Astrocyte (in vitro differentiated cells and primary cell): ENCODE results near the gene TEDC2. TPM values are rescaled to one million over a fixed set of nuclear protein-coding genes. Genes with fewer than 3 reads are reported as not detected.

Experiments
- DNase-seq: peaks from one replicate; pipeline ENCODE4 v3.0.0-alpha.2; 2010; ENCODE audit warnings: low read depth
- FAIRE-seq: peaks from 2 replicates; lab custom pipeline; 2011; peaks lifted over from hg19 to GRCh38; lab: Jason Lieb, UNC
- H2AFZ ChIP-seq: 2 replicates; pipeline ENCODE4 v1.6.0; 2012; ENCODE audit warnings: low read depth, low read length, inconsistent platforms
- H3K27ac ChIP-seq: 2 replicates; pipeline ENCODE4 v1.5.1; 2011; ENCODE audit warnings: low read depth, low read length, inconsistent platforms
- H3K27me3 ChIP-seq: 2 replicates; pipeline ENCODE4 v1.6.0; 2011; ENCODE audit warnings: low read length, inconsistent platforms; ENCODE audit not compliant: insufficient read depth
- H3K36me3 ChIP-seq: 2 replicates; pipeline ENCODE4 v1.5.1; 2011; ENCODE audit warnings: low read length, inconsistent platforms; ENCODE audit not compliant: insufficient read depth
- H3K4me1 ChIP-seq: 2 replicates; pipeline ENCODE4 v1.5.1; 2011; ENCODE audit warnings: low read length, inconsistent platforms; ENCODE audit not compliant: insufficient read depth
- H3K4me2 ChIP-seq: 2 replicates; pipeline ENCODE4 v1.6.0; 2012; ENCODE audit warnings: low read length, inconsistent platforms
- H3K4me3 ChIP-seq: 2 replicates; pipeline ENCODE4 v1.5.1; 2011; ENCODE audit warnings: low read depth, mild to moderate bottlenecking, low read length, inconsistent platforms; ENCODE audit not compliant: insufficient read depth
- H3K79me2 ChIP-seq: 2 replicates; pipeline ENCODE4 v1.6.0; 2012; ENCODE audit warnings: mild to moderate bottlenecking, low read length, inconsistent platforms; ENCODE audit not compliant: insufficient read depth
- H3K9ac ChIP-seq: 2 replicates; pipeline ENCODE4 v1.6.0; 2012; ENCODE audit warnings: mild to moderate bottlenecking, low read length, inconsistent platforms
- H3K9me3 ChIP-seq: 2 replicates; pipeline ENCODE4 v1.5.1; 2012; ENCODE audit warnings: low read depth, mild to moderate bottlenecking, low read length, inconsistent platforms; ENCODE audit not compliant: insufficient read depth
- H4K20me1 ChIP-seq: 2 replicates; pipeline ENCODE4 v1.6.0; 2012; ENCODE audit warnings: low read length, inconsistent platforms; ENCODE audit not compliant: insufficient read depth
- H3K27ac Mint-ChIP-seq: one replicate; pipeline ENCODE4 v1.8.0; 2021; ENCODE audit warnings: mild to moderate bottlenecking, mixed read lengths; ENCODE audit not compliant: unreplicated experiment
- H3K27me3 Mint-ChIP-seq: one replicate; pipeline ENCODE4 v1.8.0; 2021; ENCODE audit warnings: low read depth, mixed read lengths; ENCODE audit not compliant: unreplicated experiment
- H3K36me3 Mint-ChIP-seq: one replicate; pipeline ENCODE4 v1.8.0; 2021; ENCODE audit warnings: low read depth, mixed read lengths; ENCODE audit not compliant: unreplicated experiment
- H3K4me1 Mint-ChIP-seq: one replicate; pipeline ENCODE4 v1.8.0; 2021; ENCODE audit warnings: low read depth, mixed read lengths; ENCODE audit not compliant: unreplicated experiment
- H3K4me3 Mint-ChIP-seq: one replicate; pipeline ENCODE4 v1.8.0; 2021; ENCODE audit warnings: mild to moderate bottlenecking, moderate library complexity, mixed read lengths; ENCODE audit not compliant: unreplicated experiment
- H3K9me3 Mint-ChIP-seq: one replicate; pipeline ENCODE4 v1.8.0; 2021; ENCODE audit warnings: mild to moderate bottlenecking, mixed read lengths; ENCODE audit not compliant: unreplicated experiment
- CTCF ChIP-seq: IDR thresholded peaks from 2 replicates; pipeline ENCODE4 v1.5.1; 2011; ENCODE audit warnings: low read depth, mild to moderate bottlenecking, inconsistent platforms, low read length, moderate library complexity; ENCODE audit not compliant: insufficient read depth
- EZH2 ChIP-seq: IDR thresholded peaks from 2 replicates; pipeline ENCODE4 v1.6.1; 2012; ENCODE audit warnings: mild to moderate bottlenecking, low read length, inconsistent platforms; ENCODE audit not compliant: insufficient read depth
- total RNA-seq: library from RNA; stranded (reverse); gene quantifications from 2 replicates; pipeline ENCODE4 v1.2.1, GENCODE V29; 2021

TEDC2 gene
- total RNA-seq, 1 donor from 2014 or later: 6.0 TPM

GRCh38 chr16:2424061-2425007, 35.6 kb upstream of the TEDC2 start:
- no peak for FAIRE-seq
- Histone ChIP-seq H3K9ac (no peak overlapping the region), H4K20me1 (no peaks in the 10 kb centered on the region), H3K36me3 (no peaks in the 10 kb centered on the region), H3K27me3 (peaks cover 3% of the 10 kb centered on the region), H3K79me2 (peaks cover under 1% of the 10 kb centered on the region), H3K4me1 (no peaks in the 10 kb centered on the region), H2AFZ (no peak overlapping the region), H3K9me3 (no peaks in the 10 kb centered on the region), H3K27ac (no peak overlapping the region), H3K4me2 (no peak overlapping the region), H3K4me3 (no peak overlapping the region)
- H3K36me3 Mint-ChIP-seq: no peaks in the 10 kb centered on the region
- H3K4me1 Mint-ChIP-seq: peaks cover 4% of the 10 kb centered on the region
- peaks cover 24% of the 10 kb centered on the region for H3K27me3 Mint-ChIP-seq
- no peak for DNase-seq
- no peaks in the 10 kb centered on the region for H3K9me3 Mint-ChIP-seq
- no peak overlapping the region for H3K27ac Mint-ChIP-seq
- no peak overlapping the region for H3K4me3 Mint-ChIP-seq
- TF ChIP-seq EZH2 (no peak), CTCF (no peak)

GRCh38 chr16:2425008-2425518, 34.8 kb upstream of the TEDC2 start:
- H3K4me1 Mint-ChIP-seq: peaks cover 5% of the 10 kb centered on the region
- H3K27me3 Mint-ChIP-seq: peaks cover 23% of the 10 kb centered on the region
- TF ChIP-seq CTCF: no peak
- TF ChIP-seq EZH2: no peak
- H3K79me2 ChIP-seq: peaks cover 8% of the 10 kb centered on the region
- no peak overlapping the region for H3K27ac Mint-ChIP-seq
- no peak overlapping the region for H3K4me3 Mint-ChIP-seq
- H3K4me3 ChIP-seq: no peak overlapping the region
- no peak overlapping the region for H3K4me2 ChIP-seq
- no peak overlapping the region for H3K27ac ChIP-seq
- no peaks in the 10 kb centered on the region for H3K36me3 Mint-ChIP-seq
- no peaks in the 10 kb centered on the region for H3K9me3 ChIP-seq
- H3K36me3 ChIP-seq: no peaks in the 10 kb centered on the region
- H4K20me1 ChIP-seq: peaks cover 4% of the 10 kb centered on the region
- H3K9ac ChIP-seq: no peak overlapping the region
- H3K27me3 ChIP-seq: peaks cover 3% of the 10 kb centered on the region
- no peak overlapping the region for H2AFZ ChIP-seq
- H3K9me3 Mint-ChIP-seq: no peaks in the 10 kb centered on the region
- DNase-seq (no peak), FAIRE-seq (no peak)
- peaks cover 2% of the 10 kb centered on the region for H3K4me1 ChIP-seq
